Kidney capillary endothelial cell (primary cell): ENCODE data around the gene LCK.

Source experiments
- DNase-seq: peaks from one replicate; pipeline ENCODE4 v3.0.0-alpha.2; 2018; ENCODE audit warnings: low spot score

LCK gene

GRCh38 chr1:32321712-32322291 lies 70.7 kb downstream of the LCK start:
- no peak for DNase-seq

- DNase-seq = no peak
Observed at GRCh38 chr1:32327204-32327603, 76.1 kb downstream of the LCK start.

- no peak for DNase-seq
Observed at GRCh38 chr1:32329931-32330466, 78.9 kb downstream of the LCK start.

GRCh38 chr1:32330558-32331151 lies 79.6 kb downstream of the LCK start:
- no peak for DNase-seq

GRCh38 chr1:32331549-32331948 lies 80.5 kb downstream of the LCK start:
- DNase-seq = no peak

- DNase-seq = no peak
Observed at GRCh38 chr1:32332290-32333079, 81.4 kb downstream of the LCK start.

- no peak for DNase-seq
Observed at GRCh38 chr1:32333251-32333963, 82.3 kb downstream of the LCK start.

- DNase-seq = no peak
Observed at GRCh38 chr1:32334274-32334861, 83.3 kb downstream of the LCK start.

- DNase-seq = no peak
Observed at GRCh38 chr1:32334864-32335534, 83.9 kb downstream of the LCK start.

GRCh38 chr1:32335535-32335789 lies 84.4 kb downstream of the LCK start:
- no peak for DNase-seq
